ENCODE data around the gene OPRL1. TPM values are rescaled to one million over a fixed set of nuclear protein-coding genes. Genes with fewer than 3 reads are reported as not detected.
A peak's percentile ranks its signal among the peaks of the same experiment; 100 is the strongest.
"Not testable (repeated sequence)": the region's sequence is repeated elsewhere in the genome, so short reads cannot be mapped to it uniquely, and the experiment has no call there.

Gene OPRL1
- polyA plus RNA-seq, 3 donors: 7.0 to 9.0 (median 8.8) TPM

- DNase-seq: no peak
- H3K27ac Mint-ChIP-seq: no peak overlapping the region
- H3K9me3 ChIP-seq (replicated peaks in 1 of 2; ENCODE audit: control insufficient read depth in 1 of 2, insufficient read depth in 1 of 2, low read length in 2 of 2): no peaks in the 10 kb centered on the region
- no peaks in the 10 kb centered on the region for H3K9me3 Mint-ChIP-seq
- no peak overlapping the region for H2AFZ ChIP-seq (ENCODE audit: insufficient read depth, low read depth, low read length, poor library complexity, severe bottlenecking)
- no peaks in the 10 kb centered on the region for H3K79me2 ChIP-seq (ENCODE audit: insufficient read depth, low read length)
- H3K36me3 Mint-ChIP-seq: no peaks in the 10 kb centered on the region
- peaks cover 8% of the 10 kb centered on the region for H3K4me1 Mint-ChIP-seq
- no peak overlapping the region for H3K9ac ChIP-seq (ENCODE audit: insufficient read depth, low read length, poor library complexity, severe bottlenecking)
- H3K4me2 ChIP-seq (replicated peaks; ENCODE audit: extremely low read depth, low read length, poor library complexity, severe bottlenecking): no peak overlapping the region
- no peak for TF ChIP-seq CTCF (IDR thresholded peaks at IDR 0.05)
- H4K20me1 ChIP-seq (ENCODE audit: insufficient read depth, low read length): no peaks in the 10 kb centered on the region
- H3K27ac ChIP-seq (ENCODE audit: low read depth in 1 of 2, low read length in 2 of 2): no peak overlapping the region
- no peaks in the 10 kb centered on the region for H3K36me3 ChIP-seq (replicated peaks in 1 of 2; ENCODE audit: control insufficient read depth in 1 of 2, insufficient read depth in 2 of 2, low read length in 2 of 2)
- no peaks in the 10 kb centered on the region for H3K27me3 ChIP-seq (ENCODE audit: control insufficient read depth in 2 of 2, insufficient read depth in 2 of 2, low read length in 2 of 2)
- intact Hi-C loops (cut with micrococcal nuclease): no loop called here
- H3K4me1 ChIP-seq (ENCODE audit: control insufficient read depth in 1 of 2, insufficient read depth in 2 of 2, low read length in 2 of 2): peaks cover 8% of the 10 kb centered on the region in 2 donors
- WGBS (ENCODE audit: insufficient coverage): 95% methylated on average over 16 of the region's 21 CpGs
- H3K4me3 Mint-ChIP-seq: no peak overlapping the region
- peaks cover 4 to 11% (median 9%) of the 10 kb centered on the region in 3 donors for H3K27me3 Mint-ChIP-seq (ENCODE audit: low read depth in 3 of 3)
- H3K4me3 ChIP-seq (replicated peaks in 1 of 3; ENCODE audit: low read depth in 2 of 3, low read length in 3 of 3): no peak overlapping the region
Measured at GRCh38 chr20:64116016-64116415, 36.1 kb downstream of the OPRL1 start.

- H2AFZ ChIP-seq (ENCODE audit: insufficient read depth, low read depth, low read length, poor library complexity, severe bottlenecking): no peak overlapping the region
- H3K4me3 ChIP-seq (replicated peaks in 1 of 3; ENCODE audit: low read depth in 2 of 3, low read length in 3 of 3): no peak overlapping the region
- H4K20me1 ChIP-seq (ENCODE audit: insufficient read depth, low read length): no peaks in the 10 kb centered on the region
- no peaks in the 10 kb centered on the region for H3K9me3 Mint-ChIP-seq
- no peak overlapping the region for H3K4me2 ChIP-seq (replicated peaks; ENCODE audit: extremely low read depth, low read length, poor library complexity, severe bottlenecking)
- no peak overlapping the region for H3K27ac ChIP-seq (ENCODE audit: low read depth in 1 of 2, low read length in 2 of 2)
- H3K79me2 ChIP-seq (ENCODE audit: insufficient read depth, low read length): no peaks in the 10 kb centered on the region
- no peak for DNase-seq
- no peak overlapping the region for H3K9ac ChIP-seq (ENCODE audit: insufficient read depth, low read length, poor library complexity, severe bottlenecking)
- no peaks in the 10 kb centered on the region for H3K27me3 ChIP-seq (ENCODE audit: control insufficient read depth in 2 of 2, insufficient read depth in 2 of 2, low read length in 2 of 2)
- peaks cover 8% of the 10 kb centered on the region in 2 donors for H3K4me1 ChIP-seq (ENCODE audit: control insufficient read depth in 1 of 2, insufficient read depth in 2 of 2, low read length in 2 of 2)
- no peaks in the 10 kb centered on the region for H3K36me3 ChIP-seq (replicated peaks in 1 of 2; ENCODE audit: control insufficient read depth in 1 of 2, insufficient read depth in 2 of 2, low read length in 2 of 2)
- WGBS (ENCODE audit: insufficient coverage): 89% methylated on average over 14 of the region's 17 CpGs
- no peaks in the 10 kb centered on the region for H3K36me3 Mint-ChIP-seq
- H3K4me3 Mint-ChIP-seq: no peak overlapping the region
- H3K27ac Mint-ChIP-seq: peak overlapping the region in 1 of 7 donors; percentile 54
- peaks cover 8% of the 10 kb centered on the region for H3K4me1 Mint-ChIP-seq
- intact Hi-C loops (cut with micrococcal nuclease): no loop called here
- TF ChIP-seq CTCF (IDR thresholded peaks at IDR 0.05): no peak
- H3K27me3 Mint-ChIP-seq (ENCODE audit: low read depth in 3 of 3): peaks cover 6 to 15% (median 11%) of the 10 kb centered on the region in 3 donors
- no peaks in the 10 kb centered on the region for H3K9me3 ChIP-seq (replicated peaks in 1 of 2; ENCODE audit: control insufficient read depth in 1 of 2, insufficient read depth in 1 of 2, low read length in 2 of 2)
Measured at GRCh38 chr20:64116541-64117431, 36.9 kb downstream of the OPRL1 start.

GRCh38 chr20:64117432-64117777 lies 37.5 kb downstream of the OPRL1 start:
- H3K36me3 ChIP-seq (replicated peaks in 1 of 2; ENCODE audit: control insufficient read depth in 1 of 2, insufficient read depth in 2 of 2, low read length in 2 of 2); H3K9me3 ChIP-seq (replicated peaks in 1 of 2; ENCODE audit: control insufficient read depth in 1 of 2, insufficient read depth in 1 of 2, low read length in 2 of 2); H3K4me3 ChIP-seq (replicated peaks in 1 of 3; ENCODE audit: low read depth in 2 of 3, low read length in 3 of 3); intact Hi-C loops (cut with micrococcal nuclease); H3K4me3 Mint-ChIP-seq; H2AFZ ChIP-seq (ENCODE audit: insufficient read depth, low read depth, low read length, poor library complexity, severe bottlenecking); H3K27ac ChIP-seq (ENCODE audit: low read depth in 1 of 2, low read length in 2 of 2); H3K36me3 Mint-ChIP-seq; H3K79me2 ChIP-seq (ENCODE audit: insufficient read depth, low read length); H3K9me3 Mint-ChIP-seq; H3K4me1 Mint-ChIP-seq; H3K4me2 ChIP-seq (replicated peaks; ENCODE audit: extremely low read depth, low read length, poor library complexity, severe bottlenecking); H3K4me1 ChIP-seq (ENCODE audit: control insufficient read depth in 1 of 2, insufficient read depth in 2 of 2, low read length in 2 of 2); DNase-seq; H3K9ac ChIP-seq (ENCODE audit: insufficient read depth, low read length, poor library complexity, severe bottlenecking); H3K27me3 ChIP-seq (ENCODE audit: control insufficient read depth in 2 of 2, insufficient read depth in 2 of 2, low read length in 2 of 2); H4K20me1 ChIP-seq (ENCODE audit: insufficient read depth, low read length): not testable (repeated sequence)
- Mint-ChIP-seq H3K27me3 (ENCODE audit: low read depth in 3 of 3) (peaks cover 7 to 15% (median 10%) of the 10 kb centered on the region in 3 donors), H3K27ac (peak overlapping the region in 1 of 7 donors; percentile 54)
- WGBS (ENCODE audit: insufficient coverage): 33% methylated on average over 1 of the region's 6 CpGs

Measured in CD14-positive monocyte (primary cell).